DOHH2 (cell line): ENCODE results near the gene CXCL16.

Experiments
- CTCF ChIP-seq: fragments of 200-600 bp; sonication (generic); IDR thresholded peaks from one replicate; pipeline ENCODE4 v1.5.1; 2014; ENCODE audit warnings: antibody characterized with exemption, mild to moderate bottlenecking, low read depth, low read length; ENCODE audit not compliant: poor library complexity, severe bottlenecking
- EZH2phosphoT487 ChIP-seq: fragments of 200-600 bp; sonication (generic); IDR thresholded peaks from 2 replicates; pipeline ENCODE4 v1.6.1; 2017; ENCODE audit warnings: borderline replicate concordance, mild to moderate bottlenecking, antibody characterized with exemption, low read length, moderate library complexity, mixed read lengths

DNA sequence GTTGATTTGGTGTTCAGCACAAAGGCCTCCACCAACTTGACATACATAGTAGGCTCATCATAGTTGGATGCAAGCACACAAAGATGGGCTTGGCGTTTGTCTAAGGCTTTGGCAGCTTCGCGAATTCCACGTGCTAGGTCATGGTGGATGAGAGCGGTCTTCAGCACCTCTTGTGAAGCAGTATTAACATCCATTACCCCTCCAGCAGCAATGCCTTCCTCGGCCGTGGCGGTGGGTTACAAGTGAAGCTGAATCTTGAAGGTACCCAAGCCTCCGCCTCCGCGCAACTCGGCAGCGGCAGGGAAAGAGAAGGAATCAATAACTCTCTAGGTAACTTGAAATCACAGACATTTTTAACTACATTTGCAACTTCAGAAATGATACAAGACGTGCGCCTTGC lies 34.7 kb downstream of the CXCL16 start:
- no peak for TF ChIP-seq CTCF
- TF ChIP-seq EZH2phosphoT487, result no peak
